ENCODE measurements around the gene CAMK2A.

Gene CAMK2A

GRCh38 chr5:150295741-150296486 lies 6.3 kb upstream of the CAMK2A start:
- Histone ChIP-seq H3K9ac (ENCODE audit: low read length) (no peak overlapping the region), H2AFZ (ENCODE audit: low read depth, low read length, severe bottlenecking) (no peak overlapping the region), H3K4me2 (ENCODE audit: low read depth, low read length, poor library complexity, severe bottlenecking) (no peak overlapping the region), H3K9me2 (replicated peaks; ENCODE audit: insufficient read depth, low read length) (no peaks in the 10 kb centered on the region), H3K79me2 (ENCODE audit: insufficient read depth, low read length) (no peaks in the 10 kb centered on the region), H4K20me1 (ENCODE audit: low read depth, low read length) (no peaks in the 10 kb centered on the region), H3K27ac (ENCODE audit: low read depth, low read length) (no peak overlapping the region), H3K9me3 (ENCODE audit: insufficient read depth, low read length) (no peaks in the 10 kb centered on the region), H3K4me3 (ENCODE audit: insufficient read depth, low read length, poor library complexity, severe bottlenecking) (no peak overlapping the region), H3F3A (ENCODE audit: insufficient read depth) (no peaks in the 10 kb centered on the region), H3K36me3 (ENCODE audit: low read length) (no peaks in the 10 kb centered on the region), H3K27me3 (ENCODE audit: low read length) (no peaks in the 10 kb centered on the region)
- TF ChIP-seq, protein P1, sequence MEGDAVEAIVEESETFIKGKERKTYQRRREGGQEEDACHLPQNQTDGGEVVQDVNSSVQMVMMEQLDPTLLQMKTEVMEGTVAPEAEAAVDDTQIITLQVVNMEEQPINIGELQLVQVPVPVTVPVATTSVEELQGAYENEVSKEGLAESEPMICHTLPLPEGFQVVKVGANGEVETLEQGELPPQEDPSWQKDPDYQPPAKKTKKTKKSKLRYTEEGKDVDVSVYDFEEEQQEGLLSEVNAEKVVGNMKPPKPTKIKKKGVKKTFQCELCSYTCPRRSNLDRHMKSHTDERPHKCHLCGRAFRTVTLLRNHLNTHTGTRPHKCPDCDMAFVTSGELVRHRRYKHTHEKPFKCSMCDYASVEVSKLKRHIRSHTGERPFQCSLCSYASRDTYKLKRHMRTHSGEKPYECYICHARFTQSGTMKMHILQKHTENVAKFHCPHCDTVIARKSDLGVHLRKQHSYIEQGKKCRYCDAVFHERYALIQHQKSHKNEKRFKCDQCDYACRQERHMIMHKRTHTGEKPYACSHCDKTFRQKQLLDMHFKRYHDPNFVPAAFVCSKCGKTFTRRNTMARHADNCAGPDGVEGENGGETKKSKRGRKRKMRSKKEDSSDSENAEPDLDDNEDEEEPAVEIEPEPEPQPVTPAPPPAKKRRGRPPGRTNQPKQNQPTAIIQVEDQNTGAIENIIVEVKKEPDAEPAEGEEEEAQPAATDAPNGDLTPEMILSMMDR (IDR thresholded peaks at IDR 0.05; ENCODE audit: insufficient read depth, low read length, poor library complexity, severe bottlenecking), result no peak
- no peak for TF ChIP-seq EZH2phosphoT487 (conservative IDR thresholded peaks at IDR 0.05; ENCODE audit: low read length)

GRCh38 chr5:150295172-150295634 lies 5.6 kb upstream of the CAMK2A start:
- Histone ChIP-seq H3F3A (ENCODE audit: insufficient read depth) (no peaks in the 10 kb centered on the region), H4K20me1 (ENCODE audit: low read depth, low read length) (no peaks in the 10 kb centered on the region), H3K9ac (ENCODE audit: low read length) (no peak overlapping the region), H3K36me3 (ENCODE audit: low read length) (no peaks in the 10 kb centered on the region), H3K9me3 (ENCODE audit: insufficient read depth, low read length) (no peaks in the 10 kb centered on the region), H3K9me2 (replicated peaks; ENCODE audit: insufficient read depth, low read length) (no peaks in the 10 kb centered on the region), H3K4me3 (ENCODE audit: insufficient read depth, low read length, poor library complexity, severe bottlenecking) (no peak overlapping the region), H2AFZ (ENCODE audit: low read depth, low read length, severe bottlenecking) (no peak overlapping the region), H3K27me3 (ENCODE audit: low read length) (no peaks in the 10 kb centered on the region), H3K27ac (ENCODE audit: low read depth, low read length) (no peak overlapping the region), H3K79me2 (ENCODE audit: insufficient read depth, low read length) (no peaks in the 10 kb centered on the region), H3K4me2 (ENCODE audit: low read depth, low read length, poor library complexity, severe bottlenecking) (no peak overlapping the region)
- TF ChIP-seq, protein P1 (IDR thresholded peaks at IDR 0.05; ENCODE audit: insufficient read depth, low read length, poor library complexity, severe bottlenecking), result no peak
- TF ChIP-seq EZH2phosphoT487 (conservative IDR thresholded peaks at IDR 0.05; ENCODE audit: low read length), result no peak

DNA sequence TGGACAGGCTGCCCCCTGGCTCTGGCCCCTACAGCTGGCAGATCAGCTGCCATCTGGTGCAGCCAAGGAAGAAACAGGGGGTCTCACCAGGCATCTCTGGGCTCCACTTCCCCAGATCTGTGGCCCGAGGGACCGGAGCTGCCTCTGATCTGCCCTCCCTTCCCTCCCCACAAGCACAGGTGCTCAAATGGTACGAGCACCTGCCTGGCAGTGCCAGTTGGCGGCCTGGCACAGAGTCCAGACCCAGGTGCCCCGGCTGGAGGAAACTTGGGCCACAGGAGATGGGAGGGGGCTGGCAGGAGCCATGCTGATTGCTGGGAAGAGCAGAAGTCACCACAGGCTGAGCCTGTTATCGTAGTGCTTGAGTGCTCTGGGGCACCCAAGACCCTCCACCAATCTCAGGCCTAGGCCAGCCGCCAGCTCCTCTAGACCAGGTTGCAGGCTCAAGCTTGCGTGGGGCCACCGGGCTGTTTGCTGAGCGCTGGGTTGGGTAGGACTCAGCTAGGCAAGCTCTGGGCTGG lies 5.0 kb upstream of the CAMK2A start:
- Histone ChIP-seq H3K36me3 (ENCODE audit: low read length) (no peaks in the 10 kb centered on the region), H3K9me2 (replicated peaks; ENCODE audit: insufficient read depth, low read length) (no peaks in the 10 kb centered on the region), H3K27me3 (ENCODE audit: low read length) (no peaks in the 10 kb centered on the region), H3K9me3 (ENCODE audit: insufficient read depth, low read length) (no peaks in the 10 kb centered on the region), H4K20me1 (ENCODE audit: low read depth, low read length) (no peaks in the 10 kb centered on the region), H2AFZ (ENCODE audit: low read depth, low read length, severe bottlenecking) (no peak overlapping the region), H3K4me2 (ENCODE audit: low read depth, low read length, poor library complexity, severe bottlenecking) (no peak overlapping the region), H3K79me2 (ENCODE audit: insufficient read depth, low read length) (no peaks in the 10 kb centered on the region), H3F3A (ENCODE audit: insufficient read depth) (no peaks in the 10 kb centered on the region), H3K4me3 (ENCODE audit: insufficient read depth, low read length, poor library complexity, severe bottlenecking) (no peak overlapping the region), H3K27ac (ENCODE audit: low read depth, low read length) (no peak overlapping the region), H3K9ac (ENCODE audit: low read length) (no peak overlapping the region)
- TF ChIP-seq, protein P1 (IDR thresholded peaks at IDR 0.05; ENCODE audit: insufficient read depth, low read length, poor library complexity, severe bottlenecking), result no peak
- TF ChIP-seq EZH2phosphoT487 (conservative IDR thresholded peaks at IDR 0.05; ENCODE audit: low read length), result no peak
